ENCODE measurements around the gene RCVRN. TPM values are rescaled to one million over a fixed set of nuclear protein-coding genes. Genes with fewer than 3 reads are reported as not detected.
"Not testable (repeated sequence)": the region's sequence is repeated elsewhere in the genome, so short reads cannot be mapped to it uniquely, and the experiment has no call there.

RCVRN gene
- total RNA-seq, 2 donors from 2014 or later: 0.24 to 0.37 TPM

GRCh38 chr17:9928601-9929333 is 23.7 kb upstream of the RCVRN start:
- TF ChIP-seq CTCF (IDR thresholded peaks at IDR 0.05): peak in 1 of 2 donors; percentile 57
- Histone ChIP-seq H3K27me3 (no peaks in the 10 kb centered on the region), H3K4me3 (no peak overlapping the region), H3K36me3 (peaks cover 22% of the 10 kb centered on the region), H3K27ac (peak overlapping the region; percentile 12 to 56), H3K9me3 (no peaks in the 10 kb centered on the region), H3K4me1 (no peaks in the 10 kb centered on the region)
- DNase-seq (ENCODE audit: low spot score): no peak

GRCh38 chr17:9926150-9926804 is 21.2 kb upstream of the RCVRN start:
- Histone ChIP-seq H3K4me1 (no peaks in the 10 kb centered on the region), H3K4me3 (no peak overlapping the region), H3K36me3 (peaks cover 29% of the 10 kb centered on the region), H3K9me3 (no peaks in the 10 kb centered on the region), H3K27ac (no peak overlapping the region), H3K27me3 (no peaks in the 10 kb centered on the region)
- TF ChIP-seq CTCF (IDR thresholded peaks at IDR 0.05): no peak
- no peak for DNase-seq (ENCODE audit: low spot score)

GRCh38 chr17:9925457-9925856 is 20.4 kb upstream of the RCVRN start:
- no peak overlapping the region for H3K27ac ChIP-seq
- no peaks in the 10 kb centered on the region for H3K9me3 ChIP-seq
- peaks cover 30% of the 10 kb centered on the region for H3K36me3 ChIP-seq
- H3K4me3 ChIP-seq: no peak overlapping the region
- no peaks in the 10 kb centered on the region for H3K4me1 ChIP-seq
- no peak for TF ChIP-seq CTCF (IDR thresholded peaks at IDR 0.05)
- H3K27me3 ChIP-seq: no peaks in the 10 kb centered on the region
- DNase-seq (ENCODE audit: low spot score): no peak

GRCh38 chr17:9924735-9925191 is 19.7 kb upstream of the RCVRN start:
- Histone ChIP-seq H3K36me3 (peaks cover 28% of the 10 kb centered on the region), H3K27ac (peak overlapping the region in 1 of 2 donors; percentile 48), H3K4me1 (no peaks in the 10 kb centered on the region), H3K4me3 (no peak overlapping the region), H3K27me3 (no peaks in the 10 kb centered on the region), H3K9me3 (no peaks in the 10 kb centered on the region)
- TF ChIP-seq CTCF (IDR thresholded peaks at IDR 0.05): peak; percentile 80 to 89
- no peak for DNase-seq (ENCODE audit: low spot score)

GRCh38 chr17:9922012-9922848 is 17.2 kb upstream of the RCVRN start:
- H3K36me3 ChIP-seq: peaks cover 54% of the 10 kb centered on the region
- no peak overlapping the region for H3K4me3 ChIP-seq
- no peaks in the 10 kb centered on the region for H3K27me3 ChIP-seq
- no peak for TF ChIP-seq CTCF (IDR thresholded peaks at IDR 0.05)
- no peak for DNase-seq (ENCODE audit: low spot score)
- no peaks in the 10 kb centered on the region for H3K4me1 ChIP-seq
- H3K9me3 ChIP-seq: no peaks in the 10 kb centered on the region
- H3K27ac ChIP-seq: no peak overlapping the region

GRCh38 chr17:9921216-9921615 is 16.1 kb upstream of the RCVRN start:
- not testable (repeated sequence) for H3K4me1 ChIP-seq; H3K27ac ChIP-seq; H3K4me3 ChIP-seq; DNase-seq (ENCODE audit: low spot score); H3K9me3 ChIP-seq; H3K27me3 ChIP-seq
- H3K36me3 ChIP-seq: peaks cover 62% of the 10 kb centered on the region

Data from right atrium auricular region (tissue), 2 donors.